GM12878 (cell line): ENCODE data around the gene ANKRD50. TPM values are rescaled to one million over a fixed set of nuclear protein-coding genes. Genes with fewer than 3 reads are reported as not detected.

Experiments
- ATAC-seq: fragments of 200-7000 bp; cut with Tn5 transposase; 3 replicates; pipeline ENCODE4 v1.9.1; 2020; ENCODE audit warnings: mild to moderate bottlenecking, moderate library complexity
- BruUV-seq: library from RNA; stranded (reverse); fragments of 400-500 nt; replicated peaks from 2 replicates; lab custom pipeline; 2021; lab: Mats Ljungman, UMichigan
- CTCF ChIA-PET: fragments of 300-600 bp; sonication (Branson Sonifier 250); formaldehyde crosslinking; extraction: SDS; loops from one replicate; lab custom pipeline; 2021; ENCODE audit warnings: inconsistent platforms; lab: Yijun Ruan, JAX
- POLR2A ChIA-PET: fragments of 350-600 bp; formaldehyde crosslinking; extraction: SDS; loops from one replicate; lab custom pipeline; 2021; ENCODE audit warnings: inconsistent platforms; lab: Charles Lee
- RAD21 ChIA-PET: fragments of 300-600 bp; sonication (Branson Sonifier 250); formaldehyde crosslinking; loops from one replicate; lab custom pipeline; 2023; ENCODE audit warnings: antibody characterized with exemption; ENCODE audit not compliant: unreplicated experiment; lab: Charles Lee
- SMC1A ChIA-PET: fragments of 300-600 bp; sonication (Branson Sonifier 250); formaldehyde crosslinking; loops from one replicate; lab custom pipeline; 2023; ENCODE audit not compliant: unreplicated experiment, uncharacterized antibody; lab: Charles Lee
- DNase-seq: peaks from one replicate; pipeline ENCODE4 v3.0.0-alpha.2; 2011; ENCODE audit warnings: low read depth, low spot score
- FAIRE-seq: peaks from 3 replicates; lab custom pipeline; 2011; peaks lifted over from hg19 to GRCh38; lab: Jason Lieb, UNC
- H2AFZ ChIP-seq: 2 replicates; pipeline ENCODE4 v1.6.0; 2011; ENCODE audit warnings: low read depth, low read length, control low read depth; ENCODE audit not compliant: control insufficient read depth
- H3K27ac ChIP-seq: 2 replicates; pipeline ENCODE4 v1.5.1; 2011; ENCODE audit warnings: control low read depth; ENCODE audit not compliant: control insufficient read depth, insufficient read depth
- H3K27me3 ChIP-seq, 2 experiments: replicated peaks in 1 of 2; 2 replicates each; pipeline versions ENCODE4 v1.6.0 to v1.6.1; 2011; ENCODE audit warnings: low read length in 1 of 2; ENCODE audit not compliant: control insufficient read depth in 2 of 2, insufficient read depth in 2 of 2
- H3K36me3 ChIP-seq, 2 experiments: 2 replicates each; pipeline ENCODE4 v1.5.1; 2011; ENCODE audit warnings: low read length in 1 of 2; ENCODE audit not compliant: control insufficient read depth in 2 of 2, insufficient read depth in 2 of 2
- H3K4me1 ChIP-seq: 2 replicates; pipeline ENCODE4 v1.6.1; 2011; ENCODE audit warnings: mild to moderate bottlenecking, low read length, moderate library complexity, mixed read lengths; ENCODE audit not compliant: control insufficient read depth, insufficient read depth
- H3K4me2 ChIP-seq: 2 replicates; pipeline ENCODE4 v1.6.0; 2011; ENCODE audit warnings: control low read depth; ENCODE audit not compliant: control insufficient read depth, insufficient read depth
- H3K4me3 ChIP-seq: fragments of 200-600 bp; sonication (generic); 2 replicates; pipeline ENCODE4 v1.5.1; 2016
- H3K79me2 ChIP-seq: 2 replicates; pipeline ENCODE4 v1.6.0; 2011; ENCODE audit warnings: low read length; ENCODE audit not compliant: control insufficient read depth, insufficient read depth
- H3K9ac ChIP-seq: 2 replicates; pipeline ENCODE4 v1.8.0; 2011; ENCODE audit warnings: low read length, control low read depth, mixed read lengths; ENCODE audit not compliant: control insufficient read depth, insufficient read depth
- H3K9me3 ChIP-seq: replicated peaks from 3 replicates; pipeline ENCODE4 v1.5.1; 2011; ENCODE audit warnings: mild to moderate bottlenecking, low read length; ENCODE audit not compliant: control insufficient read depth, insufficient read depth
- H4K20me1 ChIP-seq: 2 replicates; pipeline ENCODE4 v1.6.0; 2011; ENCODE audit not compliant: control insufficient read depth, insufficient read depth
- CEBPB ChIP-seq, 2 experiments: fragments of 150-350 bp in 1 of 2; IDR thresholded peaks; 2 replicates each; pipeline ENCODE4 v1.6.1; 2012 to 2014; ENCODE audit warnings: low read depth in 2 of 2, low read length in 2 of 2, borderline replicate concordance in 1 of 2, inconsistent platforms in 1 of 2
- IKZF2 ChIP-seq, 2 experiments: fragments of 450-650 bp; IDR thresholded peaks; 2 replicates each; pipeline ENCODE4 v1.6.1; 2017; ENCODE audit warnings: mild to moderate bottlenecking in 2 of 2, moderate library complexity in 2 of 2
- NBN ChIP-seq: fragments of 450-650 bp; IDR thresholded peaks from 2 replicates; pipeline ENCODE4 v1.6.1; 2016
- PBX3 ChIP-seq: IDR thresholded peaks from 2 replicates; pipeline ENCODE4 v1.6.1; 2011; ENCODE audit warnings: mild to moderate bottlenecking, low read depth, low read length, moderate library complexity; ENCODE audit not compliant: insufficient replicate concordance
- SUPT20H ChIP-seq: IDR thresholded peaks from 2 replicates; pipeline ENCODE4 v1.6.1; 2011; ENCODE audit warnings: low read depth, mild to moderate bottlenecking, low read length, moderate library complexity, borderline replicate concordance; ENCODE audit not compliant: control insufficient read depth
- TCF3 ChIP-seq: IDR thresholded peaks from 2 replicates; pipeline ENCODE4 v1.6.1; 2012; ENCODE audit warnings: low read depth, mild to moderate bottlenecking, low read length, borderline replicate concordance; ENCODE audit not compliant: insufficient read depth
- YY1 ChIP-seq: IDR thresholded peaks from 2 replicates; pipeline ENCODE4 v1.6.1; 2011; ENCODE audit warnings: low read depth, mild to moderate bottlenecking, low read length
- WGBS: methylation state at CpG from one replicate; pipeline ENCODE4 v1.1.6; 2016; ENCODE audit warnings: low lambda C conversion rate; ENCODE audit not compliant: insufficient replicate concordance, insufficient coverage; ENCODE audit errors: missing lambda C conversion rate; 5-methylcytosine and 5-hydroxymethylcytosine counted together
- in situ Hi-C: fragments of 300-500 bp; cut with MboI; formaldehyde crosslinking; loops from 9 replicates; pipeline ENCODE4 v1.14.3; 2018; ENCODE audit warnings: mixed read lengths
- intact Hi-C: fragments of 100-400 bp; cut with micrococcal nuclease; formaldehyde crosslinking; loops from one replicate; pipeline ENCODE4 v1.14.2; 2022; ENCODE audit not compliant: unreplicated experiment
- polyA plus RNA-seq, 11 experiments: library from polyadenylated mRNA; depleted of rRNA in 4 of 11; unstranded in 6 of 11; stranded (reverse) in 5 of 11; fragments of >200 nt; fragmentation: Nextera tagmentation in 4 of 11; fragmentation: Illumina TruSeq in 1 of 11; extraction: Ambion mirVana in 4 of 11; extraction: Trizol in 1 of 11; gene quantifications; 1 replicate in 1 of 11; 2 replicates in 10 of 11; pipeline versions ENCODE4 v1.2.1 to v1.2.3, GENCODE V29; 2011 to 2016; ENCODE audit warnings: inconsistent platforms in 2 of 11, missing spikeins in 2 of 11, low read depth in 1 of 11
- total RNA-seq, 4 experiments: library from RNA; depleted of rRNA in 3 of 4; stranded (reverse); fragments of >200 nt in 3 of 4; fragmentation: Illumina TruSeq in 1 of 4; extraction: Trizol in 1 of 4; gene quantifications; 2 replicates each; pipeline versions ENCODE4 v1.2.1 to v1.2.3, GENCODE V29; 2013 to 2021

The ANKRD50 gene
- total and polyA plus RNA-seq, 10 of the 15 experiments (the other 5 are each of a cell fraction or from before 2014, with no cell fraction given) = under 0.01 to 0.10 (median 0.03) TPM; not detected in 1

GRCh38 chr4:124708517-124709300 lies 3.8 kb downstream of the ANKRD50 start:
- H4K20me1 ChIP-seq = no peaks in the 10 kb centered on the region
- ChIA-PET SMC1A (interaction anchor here (2.3 kb wide), 1 partner anchor 11 kb away, joined by 5 read pairs; no protein-coding TSS in a partner anchor), POLR2A (no interaction called here), RAD21 (no interaction called here), CTCF (interaction anchor here (0.6 kb wide), 1 partner anchor 836 kb away, joined by 3 read pairs; no protein-coding TSS in a partner anchor)
- intact Hi-C loops (no loop called here), in situ Hi-C loops (no loop called here)
- no peaks in the 10 kb centered on the region for H3K4me1 ChIP-seq
- H3K27ac ChIP-seq = no peak overlapping the region
- 6% methylated on average over 1 of the region's 1 CpG for WGBS
- H3K79me2 ChIP-seq = no peaks in the 10 kb centered on the region
- FAIRE-seq (no peak), ATAC-seq (no peak), DNase-seq (no peak)
- no peak overlapping the region for H3K4me2 ChIP-seq
- H3K27me3 ChIP-seq = peaks cover 4 to 7% of the 10 kb centered on the region in 2 experiments; a peak in 3 of 4 replicates
- no peaks in the 10 kb centered on the region for H3K36me3 ChIP-seq
- H2AFZ ChIP-seq = no peak overlapping the region
- TF ChIP-seq TCF3 (no peak), PBX3 (no peak), NBN (no peak), YY1 (no peak), SUPT20H (no peak), CEBPB (IDR thresholded peaks at IDR 0.05; ENCODE audit: borderline replicate concordance in 1 of 2, low read depth in 2 of 2, low read length in 2 of 2) (no peak), IKZF2 (IDR thresholded peaks at IDR 0.05) (no peak)
- H3K9me3 ChIP-seq = no peaks in the 10 kb centered on the region
- no peak overlapping the region for H3K4me3 ChIP-seq
- no TSS peak for BruUV-seq
- H3K9ac ChIP-seq = no peak overlapping the region
